Activated naive CD8-positive, alpha-beta T cell treated with anti-CD3 and anti-CD28 coated beads, Interleukin-2, amount 10 ng/mL, durations not matched to agents 7 days and 5 days (primary cell): ENCODE results near the gene TRIM26. TPM values are rescaled to one million over a fixed set of nuclear protein-coding genes. Genes with fewer than 3 reads are reported as not detected.
"Not testable (repeated sequence)": the region's sequence is repeated elsewhere in the genome, so short reads cannot be mapped to it uniquely, and the experiment has no call there.

ENCODE experiments used
- ATAC-seq: fragments of 150-1000 bp; cut with Tn5 transposase; one replicate; pipeline ENCODE4 v1.10.0; 2021; ENCODE audit warnings: low read depth, moderate library complexity
- POLR2A ChIA-PET: fragments of 350-600 bp; sonication (Branson Sonifier 250); formaldehyde crosslinking; loops from one replicate; lab custom pipeline; 2021; ENCODE audit warnings: antibody characterized with exemption; lab: Charles Lee
- DNase-seq: peaks from one replicate; pipeline ENCODE4 v3.0.0; 2021
- H3K27ac Mint-ChIP-seq: one replicate; pipeline ENCODE4 v1.8.0; 2022; ENCODE audit warnings: mild to moderate bottlenecking, mixed read lengths
- H3K27me3 Mint-ChIP-seq: one replicate; pipeline ENCODE4 v1.8.0; 2022; ENCODE audit warnings: mild to moderate bottlenecking, moderate library complexity, mixed read lengths
- H3K36me3 Mint-ChIP-seq: one replicate; pipeline ENCODE4 v1.8.0; 2021; ENCODE audit warnings: mild to moderate bottlenecking, mixed read lengths
- H3K4me1 Mint-ChIP-seq: one replicate; pipeline ENCODE4 v1.8.0; 2021; ENCODE audit warnings: mixed read lengths
- H3K4me3 Mint-ChIP-seq: one replicate; pipeline ENCODE4 v1.8.0; 2022; ENCODE audit warnings: mild to moderate bottlenecking, moderate library complexity, mixed read lengths
- H3K9me3 Mint-ChIP-seq: one replicate; pipeline ENCODE4 v1.8.0; 2021; ENCODE audit warnings: mixed read lengths
- total RNA-seq, 2 experiments: library from RNA; stranded (reverse); gene quantifications; one replicate each; pipeline ENCODE4 v1.2.3, GENCODE V29; 2021

Gene TRIM26
- total RNA-seq, 2 experiments from 2014 or later = 75.5 to 79.3 TPM

DNA sequence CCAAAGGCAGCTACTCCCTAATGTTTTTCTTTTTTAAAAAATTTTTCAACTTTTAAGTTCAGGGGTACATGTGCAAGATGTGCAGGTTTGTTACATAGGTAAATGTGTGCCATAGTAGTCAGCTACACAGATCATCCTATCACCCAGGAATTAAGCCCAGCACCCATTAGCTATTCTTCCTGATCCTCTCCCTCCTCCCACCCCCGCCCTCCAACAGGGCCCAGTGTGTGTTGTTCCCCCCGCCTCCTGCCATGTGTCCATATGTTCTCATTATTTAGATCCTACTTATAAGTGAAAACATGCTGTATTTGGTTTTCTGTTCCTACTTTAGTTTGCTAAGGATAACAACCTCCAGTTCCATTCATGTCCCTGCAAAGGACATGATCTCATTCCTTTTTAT lies 37.4 kb downstream of the TRIM26 start:
- H3K4me3 Mint-ChIP-seq = no peak overlapping the region
- no peak overlapping the region for H3K27ac Mint-ChIP-seq
- DNase-seq = no peak
- POLR2A ChIA-PET = interaction anchor here (0.5 kb wide), 1 partner anchor 37 kb away, joined by 3 read pairs; no protein-coding TSS in a partner anchor
- peaks cover 7% of the 10 kb centered on the region for H3K9me3 Mint-ChIP-seq
- peaks cover 5% of the 10 kb centered on the region for H3K36me3 Mint-ChIP-seq
- ATAC-seq = no peak
- H3K27me3 Mint-ChIP-seq = peaks cover 83% of the 10 kb centered on the region
- H3K4me1 Mint-ChIP-seq = peaks cover 3% of the 10 kb centered on the region

DNA sequence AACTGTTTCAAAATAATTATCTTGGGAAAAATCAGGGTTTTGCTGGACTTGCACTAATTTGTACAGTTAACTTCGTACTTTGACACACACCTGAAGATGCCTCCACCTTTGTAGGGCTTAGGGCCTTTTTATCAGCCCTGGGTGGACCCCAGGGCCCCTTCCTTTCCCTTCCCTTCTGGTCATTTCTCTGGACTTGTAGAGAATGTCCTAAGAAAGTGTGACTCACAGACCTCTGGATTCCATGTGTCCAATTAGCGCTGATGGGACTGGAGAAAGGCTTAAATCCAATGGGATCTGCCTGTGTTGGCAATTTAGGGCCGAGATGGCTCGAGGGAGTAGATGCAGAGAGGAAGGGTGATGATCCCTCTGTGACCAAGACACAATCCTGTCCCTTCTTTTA lies 40.5 kb downstream of the TRIM26 start:
- Mint-ChIP-seq H3K36me3 (no peaks in the 10 kb centered on the region), H3K9me3 (no peaks in the 10 kb centered on the region), H3K4me1 (peaks cover 11% of the 10 kb centered on the region), H3K27ac (no peak overlapping the region), H3K27me3 (peaks cover 72% of the 10 kb centered on the region), H3K4me3 (no peak overlapping the region)
- ATAC-seq (no peak), DNase-seq (no peak)
- POLR2A ChIA-PET = no interaction called here

DNA sequence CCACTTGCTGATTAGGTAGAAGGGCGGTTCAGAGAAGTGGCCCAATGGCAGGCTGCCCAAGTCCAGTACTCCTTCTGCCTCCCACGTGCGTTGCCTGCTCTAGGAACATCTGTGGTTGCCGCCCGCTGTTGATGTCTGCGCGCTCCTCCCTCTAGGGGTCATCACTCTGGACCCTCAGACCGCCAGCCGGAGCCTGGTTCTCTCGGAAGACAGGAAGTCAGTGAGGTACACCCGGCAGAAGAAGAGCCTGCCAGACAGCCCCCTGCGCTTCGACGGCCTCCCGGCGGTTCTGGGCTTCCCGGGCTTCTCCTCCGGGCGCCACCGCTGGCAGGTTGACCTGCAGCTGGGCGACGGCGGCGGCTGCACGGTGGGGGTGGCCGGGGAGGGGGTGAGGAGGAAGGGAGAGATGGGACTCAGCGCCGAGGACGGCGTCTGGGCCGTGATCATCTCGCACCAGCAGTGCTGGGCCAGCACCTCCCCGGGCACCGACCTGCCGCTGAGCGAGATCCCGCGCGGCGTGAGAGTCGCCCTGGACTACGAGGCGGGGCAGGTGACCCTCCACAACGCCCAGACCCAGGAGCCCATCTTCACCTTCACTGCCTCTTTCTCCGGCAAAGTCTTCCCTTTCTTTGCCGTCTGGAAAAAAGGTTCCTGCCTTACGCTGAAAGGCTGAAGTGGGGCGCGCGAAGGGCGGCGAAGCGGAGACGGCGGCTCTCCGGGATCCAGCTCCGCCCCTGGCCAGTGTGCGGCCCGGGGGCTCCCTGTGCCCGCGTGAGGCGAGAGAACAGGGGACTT lies 41.3 kb downstream of the TRIM26 start:
- Mint-ChIP-seq H3K4me1 (peaks cover 16% of the 10 kb centered on the region), H3K27me3 (peaks cover 65% of the 10 kb centered on the region), H3K4me3 (peak overlapping the region; percentile 28), H3K27ac (no peak overlapping the region), H3K36me3 (no peaks in the 10 kb centered on the region), H3K9me3 (no peaks in the 10 kb centered on the region)
- ATAC-seq (no peak), DNase-seq (no peak)
- POLR2A ChIA-PET = interaction anchor here (1.1 kb wide), 1 partner anchor 48 kb away, joined by 3 read pairs; no protein-coding TSS in a partner anchor

DNA sequence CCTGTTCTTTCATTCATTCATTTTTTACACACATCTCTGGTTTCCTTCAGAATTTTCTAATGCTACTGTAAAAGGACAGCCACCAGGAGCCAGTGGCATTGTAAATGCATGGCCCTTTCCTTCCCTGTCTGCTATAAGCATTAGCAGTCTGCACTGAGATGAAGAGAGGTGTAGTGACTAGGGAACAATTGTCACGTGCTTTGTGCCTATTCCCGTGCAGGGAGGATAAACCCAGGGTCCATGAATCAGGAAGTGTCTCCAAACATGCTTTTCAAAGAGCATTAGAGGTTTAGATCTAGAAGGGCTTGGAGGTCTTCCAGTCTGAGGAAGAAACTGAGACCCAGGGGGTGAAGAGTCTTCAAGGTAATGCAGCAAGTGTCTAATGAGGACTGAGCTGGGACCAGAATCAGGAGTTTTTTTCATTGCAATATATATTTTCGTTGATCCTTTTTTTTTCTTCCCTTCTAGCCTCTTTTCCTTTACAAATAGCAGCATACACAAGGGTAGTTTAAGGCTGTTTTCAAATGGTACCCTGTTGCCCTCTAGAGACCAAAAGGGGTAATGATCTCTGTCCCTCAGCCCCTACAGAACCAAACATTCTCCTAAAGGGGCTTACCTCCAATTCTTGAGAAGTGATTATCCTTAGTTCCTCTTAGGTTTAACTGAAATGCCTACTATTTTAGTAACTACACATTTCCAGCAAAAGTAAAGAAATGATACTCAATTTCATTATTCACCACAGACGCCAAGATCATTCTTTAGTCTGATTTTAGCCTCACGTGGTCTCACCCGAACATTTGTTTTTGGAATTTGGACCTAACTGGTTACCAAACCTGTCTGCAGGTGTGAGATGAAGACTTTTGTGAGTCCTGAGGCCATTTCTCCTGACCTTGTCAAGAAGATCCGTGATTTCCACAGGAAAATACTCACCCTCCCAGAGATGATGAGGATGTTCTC lies 43.3 kb downstream of the TRIM26 start:
- ATAC-seq = peak; percentile 77
- no peaks in the 10 kb centered on the region for H3K36me3 Mint-ChIP-seq
- peaks cover 46% of the 10 kb centered on the region for H3K27me3 Mint-ChIP-seq

DNA sequence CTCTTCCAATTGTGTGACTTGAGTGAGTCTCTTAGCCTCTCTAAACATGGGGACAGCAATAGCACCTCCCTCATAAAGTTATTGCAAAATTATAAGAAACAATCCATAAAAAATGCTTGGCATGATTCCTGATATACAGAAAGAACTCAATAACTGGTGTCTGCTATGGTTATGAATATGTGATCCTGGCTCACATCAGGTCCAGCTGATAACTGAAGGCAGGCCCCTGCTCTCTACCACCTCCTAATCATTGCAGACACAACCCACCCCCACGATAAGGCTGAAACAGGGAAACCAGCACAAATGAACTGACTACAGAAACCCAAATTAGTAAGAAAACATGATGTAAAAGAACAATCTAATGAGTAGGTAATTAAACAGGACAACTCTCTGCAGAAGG lies 44.5 kb downstream of the TRIM26 start:
- Mint-ChIP-seq H3K4me1 (peaks cover 17% of the 10 kb centered on the region), H3K9me3 (no peaks in the 10 kb centered on the region), H3K27ac (no peak overlapping the region), H3K36me3 (no peaks in the 10 kb centered on the region), H3K4me3 (no peak overlapping the region), H3K27me3 (peaks cover 36% of the 10 kb centered on the region)
- no peak for DNase-seq
- POLR2A ChIA-PET = interaction anchor here (0.6 kb wide), 1 partner anchor 111 kb away, joined by 3 read pairs; no protein-coding TSS in a partner anchor
- ATAC-seq = no peak

More for the DNA sequence above, 43.3 kb downstream of the TRIM26 start:
- H3K27ac Mint-ChIP-seq = no peak overlapping the region
- H3K9me3 Mint-ChIP-seq = no peaks in the 10 kb centered on the region
- no peak overlapping the region for H3K4me3 Mint-ChIP-seq
- DNase-seq = no peak
- POLR2A ChIA-PET = no interaction called here
- H3K4me1 Mint-ChIP-seq = peaks cover 17% of the 10 kb centered on the region

DNA sequence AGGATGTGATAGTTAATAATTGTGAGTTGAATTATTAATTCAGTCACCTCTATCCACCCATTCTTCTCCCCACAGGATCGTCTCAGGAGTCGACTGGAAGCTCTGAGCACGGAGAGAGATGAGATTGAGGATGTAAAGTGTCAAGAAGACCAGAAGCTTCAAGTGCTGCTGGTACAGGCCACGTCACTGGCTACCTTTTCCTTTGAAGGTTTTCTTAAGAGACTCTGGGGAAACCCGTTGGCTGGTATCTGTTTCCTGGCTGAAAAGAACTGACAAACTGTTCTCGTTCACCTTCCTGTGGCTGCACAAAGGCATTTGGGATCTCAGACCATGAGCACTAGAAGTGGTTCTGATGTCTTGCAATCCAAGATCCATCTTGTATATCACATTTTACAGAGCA lies 46.1 kb downstream of the TRIM26 start:
- no peaks in the 10 kb centered on the region for H3K36me3 Mint-ChIP-seq
- POLR2A ChIA-PET = no interaction called here
- no peak overlapping the region for H3K27ac Mint-ChIP-seq
- no peak overlapping the region for H3K4me3 Mint-ChIP-seq
- DNase-seq (no peak), ATAC-seq (peak; percentile 50)
- H3K4me1 Mint-ChIP-seq = peaks cover 24% of the 10 kb centered on the region
- H3K9me3 Mint-ChIP-seq = no peaks in the 10 kb centered on the region
- H3K27me3 Mint-ChIP-seq = peaks cover 22% of the 10 kb centered on the region

DNA sequence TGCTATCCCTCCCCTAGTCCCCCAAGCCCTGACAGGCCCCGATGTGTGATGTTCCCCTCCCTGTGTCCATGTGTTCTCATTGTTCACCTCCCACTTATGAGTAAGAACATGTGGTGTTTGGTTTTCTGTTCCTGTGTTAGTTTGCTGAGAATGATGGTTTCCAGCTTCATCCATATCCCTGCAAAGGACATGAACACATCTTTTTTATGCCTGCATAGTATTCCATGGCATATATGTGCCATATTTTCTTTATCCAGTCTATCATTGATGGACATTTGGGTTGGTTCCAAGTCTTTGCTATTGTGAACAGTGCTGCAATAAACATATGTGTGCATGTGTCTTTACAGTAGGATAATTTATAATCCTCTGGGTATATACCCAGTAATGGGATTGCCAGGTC lies 48.0 kb downstream of the TRIM26 start:
- not testable (repeated sequence) for H3K9me3 Mint-ChIP-seq, ATAC-seq, H3K36me3 Mint-ChIP-seq

DNA sequence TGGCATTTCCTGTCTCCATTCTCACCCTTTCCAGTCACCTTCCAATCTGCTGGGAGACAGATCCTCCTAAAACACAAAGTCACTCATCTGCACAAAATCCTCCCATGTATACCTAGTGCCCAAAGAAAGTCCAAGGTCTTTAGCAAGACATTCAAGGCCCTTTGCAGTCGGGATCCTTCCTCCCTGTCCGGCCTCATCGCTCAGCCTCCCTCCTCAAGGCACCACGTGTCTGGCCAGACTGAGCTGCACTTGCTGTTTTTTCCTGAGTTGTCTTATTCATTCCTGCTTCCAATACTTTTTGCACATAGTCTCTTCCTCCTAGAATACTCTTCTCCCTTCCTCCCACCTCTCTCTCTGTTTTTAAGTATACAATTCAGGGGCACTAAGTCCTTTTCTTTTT lies 48.5 kb downstream of the TRIM26 start:
- ATAC-seq (no peak), DNase-seq (no peak)
- peaks cover 4% of the 10 kb centered on the region for H3K27me3 Mint-ChIP-seq
- H3K36me3 Mint-ChIP-seq = no peaks in the 10 kb centered on the region
- no peak overlapping the region for H3K27ac Mint-ChIP-seq
- POLR2A ChIA-PET = interaction anchor here (1.3 kb wide), 1 partner anchor 50 kb away, joined by 3 read pairs; no protein-coding TSS in a partner anchor
- H3K4me1 Mint-ChIP-seq = peaks cover 22% of the 10 kb centered on the region
- no peak overlapping the region for H3K4me3 Mint-ChIP-seq
- H3K9me3 Mint-ChIP-seq = no peaks in the 10 kb centered on the region

More for the DNA sequence above, 48.0 kb downstream of the TRIM26 start:
- H3K27me3 Mint-ChIP-seq, H3K27ac Mint-ChIP-seq, DNase-seq, POLR2A ChIA-PET, H3K4me3 Mint-ChIP-seq: not testable (repeated sequence)
- H3K4me1 Mint-ChIP-seq = peaks cover 22% of the 10 kb centered on the region

DNA sequence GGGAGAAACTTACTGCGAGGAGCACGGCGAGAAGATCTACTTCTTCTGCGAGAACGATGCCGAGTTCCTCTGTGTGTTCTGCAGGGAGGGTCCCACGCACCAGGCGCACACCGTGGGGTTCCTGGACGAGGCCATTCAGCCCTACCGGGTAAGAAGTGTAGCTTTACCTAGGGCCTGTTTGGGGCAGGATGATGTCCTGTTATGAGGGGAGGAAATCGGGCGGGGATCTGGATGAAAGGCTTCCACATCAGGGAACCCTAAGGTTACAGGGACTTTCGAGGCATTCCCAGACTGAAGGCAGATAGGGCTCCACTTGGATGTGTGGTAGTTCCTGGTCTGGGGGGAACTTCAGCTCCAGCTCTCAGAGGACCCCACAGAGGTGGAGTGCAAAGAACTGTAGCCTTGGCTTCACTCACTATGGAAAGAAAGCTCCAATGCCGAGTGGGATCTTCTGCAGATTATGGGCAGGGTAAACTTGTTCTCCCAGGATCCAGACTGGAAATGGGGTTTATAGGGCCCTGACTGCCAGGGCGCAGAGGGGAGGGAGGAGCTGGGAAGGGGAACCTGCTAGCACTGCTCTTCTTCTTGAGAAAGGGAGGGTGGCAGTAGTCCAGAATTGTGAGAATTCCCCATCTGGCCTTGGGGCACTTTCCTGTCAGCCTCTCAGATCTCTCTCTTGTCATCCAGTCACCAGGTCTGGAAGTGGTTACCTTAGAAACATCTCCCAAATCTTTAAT lies 49.1 kb downstream of the TRIM26 start:
- Mint-ChIP-seq H3K36me3 (no peaks in the 10 kb centered on the region), H3K9me3 (no peaks in the 10 kb centered on the region), H3K27me3 (peaks cover 4% of the 10 kb centered on the region), H3K4me1 (peaks cover 22% of the 10 kb centered on the region), H3K27ac (no peak overlapping the region), H3K4me3 (no peak overlapping the region)
- POLR2A ChIA-PET = interaction anchor here (1.3 kb wide), 1 partner anchor 50 kb away, joined by 3 read pairs; no protein-coding TSS in a partner anchor
- ATAC-seq (no peak), DNase-seq (no peak)

DNA sequence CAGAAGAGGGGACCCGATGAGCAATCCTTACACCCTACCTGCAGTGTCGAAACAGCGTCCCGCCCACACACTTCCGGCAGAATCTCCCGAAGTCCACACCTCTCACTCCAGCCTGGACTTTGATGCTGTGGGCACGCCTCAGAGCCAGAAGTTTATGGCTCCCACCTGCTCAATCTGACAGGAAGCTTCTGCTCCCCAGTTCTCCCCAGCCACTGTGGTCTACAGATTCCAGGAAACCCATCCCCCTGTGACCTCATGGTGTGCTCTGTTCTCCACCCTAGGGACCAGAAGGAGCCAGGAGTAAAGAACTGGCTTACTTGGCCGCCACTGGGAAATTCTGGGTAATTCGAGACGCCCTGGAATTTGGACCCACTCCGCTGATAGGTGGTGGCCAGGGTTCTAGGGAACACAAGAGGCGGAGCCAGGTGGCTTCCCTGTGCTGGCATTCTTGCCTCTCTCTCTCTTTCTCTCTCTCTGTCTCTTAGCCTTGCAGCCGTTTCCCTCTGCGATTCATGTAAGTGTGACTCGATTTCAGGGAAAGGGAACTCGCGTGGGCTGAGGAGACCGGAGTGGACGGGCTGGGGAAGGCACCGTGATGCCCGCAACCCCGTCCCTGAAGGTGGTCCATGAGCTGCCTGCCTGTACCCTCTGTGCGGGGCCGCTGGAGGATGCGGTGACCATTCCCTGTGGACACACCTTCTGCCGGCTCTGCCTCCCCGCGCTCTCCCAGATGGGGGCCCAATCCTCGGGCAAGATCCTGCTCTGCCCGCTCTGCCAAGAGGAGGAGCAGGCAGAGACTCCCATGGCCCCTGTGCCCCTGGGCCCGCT lies 49.9 kb downstream of the TRIM26 start, which contains the start of gene TRIM15:
Gene TRIM15 (plus strand): TSS at position 457 of the 828 bp plus-strand sequence. CDS start 139 bp downstream, at position 596.
- POLR2A ChIA-PET = interaction anchor here (1.3 kb wide), 1 partner anchor 51 kb away, joined by 3 read pairs; no protein-coding TSS in a partner anchor
- H3K36me3 Mint-ChIP-seq = no peaks in the 10 kb centered on the region
- no peak within 1 kb of the TSS for H3K27ac Mint-ChIP-seq
- peak; percentile 49 for DNase-seq
- ATAC-seq = peak; percentile 40
- H3K4me3 Mint-ChIP-seq = peak within 1 kb of the TSS; percentile 6
- H3K9me3 Mint-ChIP-seq = no peaks in the 10 kb centered on the region
- H3K4me1 Mint-ChIP-seq = peaks cover 24% of the 10 kb centered on the region
- no peaks in the 10 kb centered on the region for H3K27me3 Mint-ChIP-seq

DNA sequence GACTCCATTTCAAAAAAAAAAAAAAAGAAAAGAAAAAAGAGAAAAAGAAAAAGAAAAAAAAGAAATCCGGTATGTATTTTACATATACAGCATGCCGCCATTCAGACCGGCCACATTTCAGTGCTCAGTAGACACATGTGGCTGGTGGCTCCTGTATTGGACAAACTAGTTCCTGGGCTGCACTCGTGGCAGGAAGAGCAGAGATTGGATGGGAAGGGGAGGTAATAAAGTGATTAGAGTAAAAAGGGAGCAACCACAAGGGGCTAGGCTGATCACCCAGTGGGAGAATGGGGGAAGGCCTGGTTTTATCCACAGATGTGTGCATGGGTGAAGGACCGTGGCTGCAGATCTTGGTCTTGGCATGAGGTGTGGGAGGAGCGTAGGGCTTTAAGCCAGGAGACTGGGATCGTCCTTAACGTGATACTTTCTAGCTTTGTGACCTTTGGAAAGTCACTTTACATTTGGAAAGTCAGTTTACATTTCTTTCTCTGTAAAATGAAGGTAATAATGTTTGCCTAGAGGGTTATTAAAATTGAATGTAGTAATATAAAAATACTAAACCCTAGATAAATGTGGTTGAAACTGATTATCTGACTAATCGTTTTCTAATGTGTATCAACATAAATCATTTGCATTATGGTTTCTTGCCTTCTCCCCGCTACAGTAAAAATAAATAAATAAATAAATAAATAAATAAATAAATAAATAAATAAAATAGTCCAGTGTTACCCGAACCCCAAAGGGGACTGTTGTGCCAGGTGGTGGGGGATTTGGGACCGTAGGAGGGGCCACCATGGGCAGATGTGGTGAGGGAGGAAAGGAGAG lies 50.7 kb downstream of the TRIM26 start:
- H3K27me3 Mint-ChIP-seq = no peaks in the 10 kb centered on the region
- peak overlapping the region; percentile 3 for H3K4me3 Mint-ChIP-seq
- peaks cover 22% of the 10 kb centered on the region for H3K4me1 Mint-ChIP-seq
- H3K9me3 Mint-ChIP-seq = no peaks in the 10 kb centered on the region
- no peak overlapping the region for H3K27ac Mint-ChIP-seq
- POLR2A ChIA-PET = no interaction called here
- H3K36me3 Mint-ChIP-seq = no peaks in the 10 kb centered on the region
- DNase-seq (no peak), ATAC-seq (no peak)
